Mesendoderm (in vitro differentiated cells): Measurements from ENCODE around the gene MACROD2.

Source experiments
- DNase-seq: peaks from one replicate; pipeline ENCODE4 v3.0.0; 2013
- H2AK5ac ChIP-seq: 2 replicates; pipeline ENCODE4 v1.6.1; 2013; ENCODE audit warnings: low read length, inconsistent platforms
- H2BK120ac ChIP-seq: 2 replicates; pipeline ENCODE4 v1.6.1; 2013; ENCODE audit warnings: low read depth, mild to moderate bottlenecking, low read length, moderate library complexity, mixed read lengths
- H2BK15ac ChIP-seq: replicated peaks from 2 replicates; pipeline ENCODE4 v1.6.1; 2013; ENCODE audit warnings: low read depth, mild to moderate bottlenecking, moderate library complexity
- H2BK5ac ChIP-seq: 2 replicates; pipeline ENCODE4 v1.6.1; 2013; ENCODE audit warnings: low read length, inconsistent platforms
- H3K18ac ChIP-seq: 2 replicates; pipeline ENCODE4 v1.6.1; 2013; ENCODE audit warnings: mild to moderate bottlenecking, low read length, mixed read lengths
- H3K23ac ChIP-seq: one replicate; pipeline ENCODE4 v1.6.1; 2013; ENCODE audit warnings: low read length
- H3K27ac ChIP-seq: 2 replicates; pipeline ENCODE4 v1.5.1; 2013; ENCODE audit warnings: low read depth, mild to moderate bottlenecking, inconsistent platforms, low read length, moderate library complexity
- H3K27me3 ChIP-seq: 2 replicates; pipeline ENCODE4 v1.6.1; 2013; ENCODE audit warnings: low read length, control low read depth, mild to moderate bottlenecking, inconsistent platforms; ENCODE audit not compliant: insufficient read depth, poor library complexity
- H3K36me3 ChIP-seq: 2 replicates; pipeline ENCODE4 v1.6.1; 2013; ENCODE audit warnings: low read length, inconsistent platforms; ENCODE audit not compliant: control insufficient read depth, insufficient read depth
- H3K4ac ChIP-seq: one replicate; pipeline ENCODE4 v1.6.1; 2013; ENCODE audit warnings: low read depth, mild to moderate bottlenecking, low read length, moderate library complexity
- H3K4me1 ChIP-seq: 2 replicates; pipeline ENCODE4 v1.6.1; 2013; ENCODE audit warnings: low read depth, low read length, inconsistent platforms; ENCODE audit not compliant: control insufficient read depth
- H3K4me2 ChIP-seq: 2 replicates; pipeline ENCODE4 v1.6.1; 2013; ENCODE audit warnings: low read length
- H3K4me3 ChIP-seq: 2 replicates; pipeline ENCODE4 v1.5.1; 2013; ENCODE audit warnings: mild to moderate bottlenecking, low read length
- H3K56ac ChIP-seq: one replicate; pipeline ENCODE4 v1.6.1; 2013; ENCODE audit warnings: low read length
- H3K79me1 ChIP-seq: 2 replicates; pipeline ENCODE4 v1.6.1; 2013; ENCODE audit warnings: low read length, inconsistent platforms
- H3K79me2 ChIP-seq: 2 replicates; pipeline ENCODE4 v1.6.1; 2013; ENCODE audit warnings: mild to moderate bottlenecking, low read length; ENCODE audit not compliant: control insufficient read depth, insufficient read depth
- H3K9ac ChIP-seq: 2 replicates; pipeline ENCODE4 v1.6.1; 2013; ENCODE audit warnings: low read length, inconsistent platforms
- H4K5ac ChIP-seq: one replicate; pipeline ENCODE4 v1.6.1; 2013; ENCODE audit warnings: low read length
- H4K8ac ChIP-seq: one replicate; pipeline ENCODE4 v1.6.1; 2013; ENCODE audit warnings: low read depth, mild to moderate bottlenecking, control low read depth, low read length, moderate library complexity
- WGBS: extraction: QIAGEN DNeasy Blood & Tissue Kit; methylation state at CpG from one replicate; pipeline ENCODE4 v1.1.7; 2013; ENCODE audit warnings: low lambda C conversion rate, missing lambda C conversion rate; ENCODE audit not compliant: insufficient coverage; ENCODE audit errors: extremely low coverage; 5-methylcytosine and 5-hydroxymethylcytosine counted together

The MACROD2 gene

DNA sequence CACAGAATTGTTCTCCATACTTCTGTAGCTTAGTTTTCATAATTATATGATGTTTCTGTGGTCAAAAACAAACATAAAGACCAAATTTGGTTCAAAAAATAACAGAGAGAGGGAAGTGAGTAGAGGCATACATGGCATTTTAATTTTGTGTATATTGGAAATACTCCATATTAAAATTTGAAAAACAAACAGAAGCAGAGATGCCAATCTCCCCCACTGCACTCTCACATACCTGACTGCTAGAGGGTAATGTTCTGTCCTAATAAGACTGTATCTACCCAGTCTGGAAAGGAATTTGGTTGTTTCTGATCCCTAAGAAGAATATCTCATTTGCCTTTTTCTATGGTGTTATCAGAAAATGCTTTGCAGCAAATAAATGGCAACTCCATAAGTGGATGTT is 1301.1 kb downstream of the MACROD2 start:
- Histone ChIP-seq H3K4ac (no peak overlapping the region), H3K4me1 (no peaks in the 10 kb centered on the region), H3K56ac (no peak overlapping the region), H3K18ac (no peak overlapping the region), H3K27me3 (no peaks in the 10 kb centered on the region), H2BK5ac (no peak overlapping the region), H3K36me3 (no peaks in the 10 kb centered on the region), H3K4me2 (no peak overlapping the region), H3K4me3 (no peak overlapping the region), H3K23ac (no peak overlapping the region), H2BK15ac (no peak overlapping the region), H3K79me2 (no peaks in the 10 kb centered on the region), H4K8ac (no peak overlapping the region), H3K9ac (no peak overlapping the region), H3K27ac (no peak overlapping the region), H4K5ac (no peak overlapping the region), H2BK120ac (no peak overlapping the region), H2AK5ac (no peak overlapping the region), H3K79me1 (no peaks in the 10 kb centered on the region)
- DNase-seq = no peak

DNA sequence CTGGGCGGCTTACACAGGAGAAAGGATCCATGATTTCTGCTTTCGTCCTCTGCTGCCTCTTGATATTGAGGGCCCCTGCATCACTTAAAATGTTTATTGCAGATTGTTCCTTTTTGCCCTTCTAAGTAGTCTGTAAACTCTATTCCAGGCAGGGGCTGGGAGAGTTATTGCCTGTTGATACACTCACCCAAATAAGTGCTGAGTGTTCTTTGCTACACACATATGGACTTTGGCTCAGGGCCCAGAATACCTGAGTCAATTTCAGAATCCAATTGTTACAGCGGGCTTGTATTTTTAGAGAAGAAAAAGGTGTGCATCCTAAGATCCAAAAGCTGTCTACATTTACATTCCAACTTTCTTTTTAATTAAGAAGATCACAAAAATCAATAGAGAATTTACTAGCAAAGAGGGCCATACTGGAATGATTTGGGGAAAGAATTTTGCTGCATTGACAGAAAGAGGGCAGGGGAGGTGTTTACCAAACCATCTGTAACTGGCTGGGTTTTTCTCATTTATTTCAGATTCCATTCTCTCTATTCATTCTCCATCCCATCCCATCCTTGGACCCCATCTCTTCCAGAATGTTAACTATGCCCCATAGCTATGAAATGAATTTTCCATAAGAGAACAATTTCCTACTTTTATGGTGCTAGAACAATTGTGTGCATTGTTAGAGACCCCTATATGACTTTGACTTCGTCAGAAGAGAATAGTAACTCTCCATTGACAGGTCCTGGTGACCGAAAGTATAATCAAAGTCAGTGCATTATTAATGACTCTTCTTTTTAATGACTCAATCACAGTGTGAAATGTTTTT is 1302.0 kb downstream of the MACROD2 start:
- no peak overlapping the region for H3K56ac ChIP-seq
- no peak overlapping the region for H2BK120ac ChIP-seq
- H3K4me2 ChIP-seq = no peak overlapping the region
- WGBS = no CpG with 5 or more reads among the region's 5 CpGs
- no peak overlapping the region for H3K23ac ChIP-seq
- H3K4me3 ChIP-seq = no peak overlapping the region
- no peak overlapping the region for H2AK5ac ChIP-seq
- H2BK15ac ChIP-seq = no peak overlapping the region
- DNase-seq = no peak
- H3K18ac ChIP-seq = no peak overlapping the region
- H4K5ac ChIP-seq = no peak overlapping the region
- no peak overlapping the region for H2BK5ac ChIP-seq
- no peak overlapping the region for H4K8ac ChIP-seq
- H3K27me3 ChIP-seq = no peaks in the 10 kb centered on the region
- H3K79me1 ChIP-seq = no peaks in the 10 kb centered on the region
- no peaks in the 10 kb centered on the region for H3K79me2 ChIP-seq
- H3K4me1 ChIP-seq = no peaks in the 10 kb centered on the region
- no peak overlapping the region for H3K4ac ChIP-seq
- H3K36me3 ChIP-seq = no peaks in the 10 kb centered on the region
- H3K9ac ChIP-seq = no peak overlapping the region
- no peak overlapping the region for H3K27ac ChIP-seq

DNA sequence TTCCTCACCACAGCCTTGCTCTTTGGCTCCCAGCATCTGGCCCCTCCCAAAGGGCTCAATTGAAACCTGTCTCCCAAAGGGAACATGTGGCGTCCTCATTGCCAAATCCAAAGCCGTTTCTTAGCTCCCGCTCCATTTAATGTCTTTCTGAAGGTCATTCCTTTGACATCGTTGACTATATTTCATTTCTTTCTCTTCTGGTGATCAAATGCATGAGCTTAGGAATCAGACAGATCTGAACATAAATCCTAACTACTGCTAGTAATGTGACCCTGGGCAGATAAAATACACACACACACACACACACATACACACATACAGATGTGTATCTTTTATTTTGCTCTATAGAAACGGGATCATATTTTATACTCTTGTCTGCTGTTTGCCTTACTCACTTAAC is 1306.8 kb downstream of the MACROD2 start:
- Histone ChIP-seq H3K9ac (no peak overlapping the region), H4K8ac (no peak overlapping the region), H3K4me2 (no peak overlapping the region), H2BK120ac (no peak overlapping the region), H2BK15ac (no peak overlapping the region), H3K23ac (no peak overlapping the region), H3K36me3 (no peaks in the 10 kb centered on the region), H3K4me3 (no peak overlapping the region), H3K79me2 (no peaks in the 10 kb centered on the region), H3K4me1 (no peaks in the 10 kb centered on the region), H2AK5ac (no peak overlapping the region), H4K5ac (no peak overlapping the region), H2BK5ac (no peak overlapping the region), H3K79me1 (no peaks in the 10 kb centered on the region), H3K18ac (no peak overlapping the region), H3K27ac (no peak overlapping the region), H3K4ac (no peak overlapping the region), H3K56ac (no peak overlapping the region), H3K27me3 (no peaks in the 10 kb centered on the region)
- no peak for DNase-seq
- no CpG with 5 or more reads among the region's 5 CpGs for whole genome bisulfite sequencing

DNA sequence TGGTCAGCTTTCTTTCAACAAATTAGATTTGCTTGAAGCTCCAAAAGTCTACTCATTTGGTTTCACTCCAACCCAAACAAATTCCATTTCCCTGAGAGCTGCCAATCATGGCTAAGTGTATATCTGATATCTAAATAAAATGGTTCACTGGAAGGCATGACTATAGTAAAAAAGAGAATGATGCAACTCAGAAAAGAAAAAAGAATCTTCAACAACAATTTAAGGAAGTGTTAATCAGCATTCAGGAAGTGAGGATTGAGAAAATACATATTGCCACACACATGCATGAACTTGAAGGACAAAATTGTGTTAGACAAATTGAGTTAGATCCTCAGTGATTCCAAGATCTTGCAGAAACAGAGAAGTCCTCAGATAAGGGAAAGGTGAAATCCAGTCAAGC is 1315.0 kb downstream of the MACROD2 start:
- Histone ChIP-seq H4K5ac (no peak overlapping the region), H2BK15ac (no peak overlapping the region), H3K27me3 (no peaks in the 10 kb centered on the region), H2BK5ac (no peak overlapping the region), H3K18ac (no peak overlapping the region), H3K4me1 (no peaks in the 10 kb centered on the region), H3K56ac (no peak overlapping the region), H3K4me2 (no peak overlapping the region), H3K27ac (no peak overlapping the region), H3K79me1 (no peaks in the 10 kb centered on the region), H3K79me2 (no peaks in the 10 kb centered on the region), H3K23ac (no peak overlapping the region), H3K36me3 (no peaks in the 10 kb centered on the region), H3K9ac (no peak overlapping the region), H4K8ac (no peak overlapping the region), H2AK5ac (no peak overlapping the region), H2BK120ac (no peak overlapping the region), H3K4me3 (no peak overlapping the region), H3K4ac (no peak overlapping the region)
- no peak for DNase-seq

DNA sequence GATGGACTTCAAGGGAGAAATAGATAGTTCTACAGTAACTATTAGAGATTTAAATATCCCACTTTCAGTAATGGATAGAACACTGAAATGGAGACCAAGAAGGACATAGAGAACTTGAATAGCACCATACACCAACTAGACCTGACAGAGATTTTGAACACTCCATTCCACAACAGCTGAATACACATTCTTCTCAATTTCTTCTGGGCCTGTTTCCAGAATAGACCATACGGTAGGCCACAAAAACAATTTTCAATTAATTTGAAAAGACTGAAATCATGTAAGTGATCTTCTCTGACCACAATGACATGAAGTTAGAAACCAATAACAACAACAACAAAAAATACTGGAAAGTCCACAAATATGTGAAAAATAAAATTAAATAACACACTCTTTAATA is 1321.2 kb downstream of the MACROD2 start:
- H3K4me3 ChIP-seq = no peak overlapping the region
- no peaks in the 10 kb centered on the region for H3K4me1 ChIP-seq
- no peak overlapping the region for H4K8ac ChIP-seq
- no peak overlapping the region for H3K18ac ChIP-seq
- H2BK120ac ChIP-seq = no peak overlapping the region
- no peaks in the 10 kb centered on the region for H3K79me1 ChIP-seq
- no CpG with 5 or more reads among the region's 1 CpG for WGBS
- H3K4ac ChIP-seq = no peak overlapping the region
- H2AK5ac ChIP-seq = no peak overlapping the region
- no peak overlapping the region for H3K4me2 ChIP-seq
- no peak overlapping the region for H2BK15ac ChIP-seq
- H3K27ac ChIP-seq = no peak overlapping the region
- no peaks in the 10 kb centered on the region for H3K79me2 ChIP-seq
- H2BK5ac ChIP-seq = no peak overlapping the region
- DNase-seq = no peak
- no peak overlapping the region for H4K5ac ChIP-seq
- H3K23ac ChIP-seq = no peak overlapping the region
- H3K9ac ChIP-seq = no peak overlapping the region
- no peak overlapping the region for H3K56ac ChIP-seq
- H3K27me3 ChIP-seq = no peaks in the 10 kb centered on the region
- H3K36me3 ChIP-seq = no peaks in the 10 kb centered on the region

DNA sequence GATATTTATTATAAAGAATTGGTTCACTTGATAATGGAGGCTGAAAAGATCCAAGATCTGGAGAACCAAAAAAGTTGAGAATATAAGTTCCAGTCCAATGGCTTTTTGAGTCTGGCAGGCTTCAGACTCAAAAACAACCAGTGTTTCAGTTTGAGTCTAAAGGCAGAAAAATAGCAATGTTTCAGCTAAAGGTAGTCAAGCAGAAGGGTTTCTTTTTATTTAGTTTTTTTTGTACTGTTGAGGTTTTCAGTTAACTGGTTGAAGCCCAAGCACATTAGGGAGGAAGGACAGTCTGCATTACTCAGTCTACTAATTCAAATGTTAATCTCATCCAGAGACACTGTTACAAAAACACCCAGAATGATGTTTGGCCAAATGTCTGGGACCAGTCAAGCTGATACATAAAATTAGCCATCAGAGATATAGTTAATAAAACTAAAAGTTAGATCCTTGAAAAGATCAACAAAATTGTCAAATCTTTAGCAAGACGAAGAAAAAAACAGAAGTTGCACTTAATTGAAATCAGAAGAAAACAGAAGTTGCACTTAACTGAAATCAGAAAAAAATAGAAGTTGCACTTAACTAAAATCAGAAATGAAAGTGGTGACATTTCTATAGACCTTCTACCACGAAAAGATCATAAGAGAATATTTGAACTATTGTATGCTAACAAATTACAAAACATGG is 1322.4 kb downstream of the MACROD2 start:
- H2BK15ac ChIP-seq = no peak overlapping the region
- WGBS = no CpG with 5 or more reads among the region's 2 CpGs
- DNase-seq = no peak

More for the DNA sequence above, 1322.4 kb downstream of the MACROD2 start:
- no peak overlapping the region for H3K18ac ChIP-seq
- no peak overlapping the region for H2AK5ac ChIP-seq
- H4K8ac ChIP-seq = no peak overlapping the region
- H3K4me2 ChIP-seq = no peak overlapping the region
- no peak overlapping the region for H3K56ac ChIP-seq
- H3K79me2 ChIP-seq = no peaks in the 10 kb centered on the region
- H3K27me3 ChIP-seq = no peaks in the 10 kb centered on the region
- H3K4ac ChIP-seq = no peak overlapping the region
- no peak overlapping the region for H3K9ac ChIP-seq
- H2BK120ac ChIP-seq = no peak overlapping the region
- H4K5ac ChIP-seq = no peak overlapping the region
- no peak overlapping the region for H3K23ac ChIP-seq
- no peaks in the 10 kb centered on the region for H3K79me1 ChIP-seq
- H3K4me1 ChIP-seq = no peaks in the 10 kb centered on the region
- no peak overlapping the region for H2BK5ac ChIP-seq
- H3K36me3 ChIP-seq = no peaks in the 10 kb centered on the region
- H3K27ac ChIP-seq = no peak overlapping the region
- H3K4me3 ChIP-seq = no peak overlapping the region
